ENCODE data around the gene RGS10.
A peak's percentile ranks its signal among the peaks of the same experiment; 100 is the strongest.

Gene RGS10

GRCh38 chr10:119478811-119479341 lies 63.6 kb downstream of the RGS10 start:
- peak overlapping the region; percentile 47 for H3K9ac ChIP-seq (ENCODE audit: low read depth, low read length)
- no peaks in the 10 kb centered on the region for H3K79me2 ChIP-seq (ENCODE audit: insufficient read depth, low read length)
- DNase-seq (peak; percentile 75), ATAC-seq (ENCODE audit: insufficient read depth, low read depth) (peak; percentile 81)
- H3K4me3 ChIP-seq (ENCODE audit: low read depth in 1 of 2, low read length in 2 of 2), result peak overlapping the region in 1 of 2 experiments; percentile 48; a peak in 2 of 4 replicates
- peaks cover 37% of the 10 kb centered on the region for H3K4me1 ChIP-seq (ENCODE audit: insufficient read depth, low read length)
- H3K9me3 ChIP-seq (ENCODE audit: insufficient read depth, low read length, severe bottlenecking), result peaks cover under 1% of the 10 kb centered on the region
- no peaks in the 10 kb centered on the region for H3K27me3 ChIP-seq (ENCODE audit: insufficient read depth, low read length, poor library complexity)
- peak overlapping the region; percentile 59 for H3K4me2 ChIP-seq (ENCODE audit: insufficient read depth, low read length)
- TF ChIP-seq CTCF (IDR thresholded peaks at IDR 0.05; ENCODE audit: borderline replicate concordance, extremely low read depth, low read length, poor library complexity, severe bottlenecking) (peak; percentile 17), EZH2 (IDR thresholded peaks at IDR 0.05; ENCODE audit: borderline replicate concordance, low read depth, low read length, severe bottlenecking) (no peak)
- peak overlapping the region; percentile 66 for H2AFZ ChIP-seq (ENCODE audit: low read depth, low read length)
- peak overlapping the region; percentile 91 for H3K27ac ChIP-seq (ENCODE audit: low read length)
- no peaks in the 10 kb centered on the region for H4K20me1 ChIP-seq (ENCODE audit: insufficient read depth, low read length)
- no peaks in the 10 kb centered on the region for H3K36me3 ChIP-seq (ENCODE audit: insufficient read depth, low read length)

- no peaks in the 10 kb centered on the region for H3K27me3 ChIP-seq (ENCODE audit: insufficient read depth, low read length, poor library complexity)
- peak overlapping the region; percentile 91 for H3K27ac ChIP-seq (ENCODE audit: low read length)
- peaks cover 3% of the 10 kb centered on the region for H3K9me3 ChIP-seq (ENCODE audit: insufficient read depth, low read length, severe bottlenecking)
- H3K4me2 ChIP-seq (ENCODE audit: insufficient read depth, low read length), result peak overlapping the region; percentile 59
- peak overlapping the region in 1 of 2 experiments; percentile 48; a peak in 2 of 4 replicates for H3K4me3 ChIP-seq (ENCODE audit: low read depth in 1 of 2, low read length in 2 of 2)
- H3K36me3 ChIP-seq (ENCODE audit: insufficient read depth, low read length), result no peaks in the 10 kb centered on the region
- H3K79me2 ChIP-seq (ENCODE audit: insufficient read depth, low read length), result no peaks in the 10 kb centered on the region
- peaks cover 37% of the 10 kb centered on the region for H3K4me1 ChIP-seq (ENCODE audit: insufficient read depth, low read length)
- TF ChIP-seq EZH2 (IDR thresholded peaks at IDR 0.05; ENCODE audit: borderline replicate concordance, low read depth, low read length, severe bottlenecking) (no peak), CTCF (IDR thresholded peaks at IDR 0.05; ENCODE audit: borderline replicate concordance, extremely low read depth, low read length, poor library complexity, severe bottlenecking) (no peak)
- peak; percentile 48 for ATAC-seq (ENCODE audit: insufficient read depth, low read depth)
- DNase-seq, result peak; percentile 60
- no peaks in the 10 kb centered on the region for H4K20me1 ChIP-seq (ENCODE audit: insufficient read depth, low read length)
- H3K9ac ChIP-seq (ENCODE audit: low read depth, low read length), result peak overlapping the region; percentile 47
- peak overlapping the region; percentile 66 for H2AFZ ChIP-seq (ENCODE audit: low read depth, low read length)
These were observed 64.3 kb downstream of the RGS10 start for GRCh38 chr10:119478111-119478802.

- DNase-seq (no peak), ATAC-seq (ENCODE audit: insufficient read depth, low read depth) (no peak)
- Histone ChIP-seq H3K36me3 (ENCODE audit: insufficient read depth, low read length) (no peaks in the 10 kb centered on the region), H3K4me3 (ENCODE audit: low read depth in 1 of 2, low read length in 2 of 2) (peak overlapping the region in 1 of 2 experiments; percentile 48; a peak in 2 of 4 replicates), H2AFZ (ENCODE audit: low read depth, low read length) (0 out of 2 replicates have a peak overlapping the region, but pooled peaks have one; percentile 40), H4K20me1 (ENCODE audit: insufficient read depth, low read length) (no peaks in the 10 kb centered on the region), H3K27ac (ENCODE audit: low read length) (peak overlapping the region; percentile 91), H3K9me3 (ENCODE audit: insufficient read depth, low read length, severe bottlenecking) (peaks cover 3% of the 10 kb centered on the region), H3K4me1 (ENCODE audit: insufficient read depth, low read length) (peaks cover 37% of the 10 kb centered on the region), H3K27me3 (ENCODE audit: insufficient read depth, low read length, poor library complexity) (no peaks in the 10 kb centered on the region), H3K79me2 (ENCODE audit: insufficient read depth, low read length) (no peaks in the 10 kb centered on the region), H3K9ac (ENCODE audit: low read depth, low read length) (peak overlapping the region; percentile 47), H3K4me2 (ENCODE audit: insufficient read depth, low read length) (peak overlapping the region; percentile 59)
- TF ChIP-seq CTCF (IDR thresholded peaks at IDR 0.05; ENCODE audit: borderline replicate concordance, extremely low read depth, low read length, poor library complexity, severe bottlenecking), result no peak
- no peak for TF ChIP-seq EZH2 (IDR thresholded peaks at IDR 0.05; ENCODE audit: borderline replicate concordance, low read depth, low read length, severe bottlenecking)
These were observed 65.1 kb downstream of the RGS10 start for GRCh38 chr10:119477444-119477843.

Measured in DND-41 (cell line).